RWPE2 (cell line): ENCODE data around the gene SERPINB2.

ENCODE experiments used
- ATAC-seq: fragments of 200-7000 bp; cut with Tn5 transposase; 3 replicates; pipeline ENCODE4 v1.9.1; 2021; ENCODE audit warnings: low read depth
- DNase-seq: peaks from one replicate; pipeline ENCODE4 v3.0.0-alpha.2; 2020; ENCODE audit warnings: low spot score
- H3K27ac ChIP-seq: fragments of 450-650 bp; 2 replicates; pipeline ENCODE4 v1.5.1; 2017; ENCODE audit warnings: mild to moderate bottlenecking; ENCODE audit not compliant: poor library complexity, severe bottlenecking
- H3K27me3 ChIP-seq: fragments of 250-450 bp; sonication (Bioruptor Pico); 2 replicates; pipeline ENCODE4 v1.5.1; 2021; ENCODE audit warnings: mild to moderate bottlenecking, moderate library complexity; ENCODE audit not compliant: insufficient read depth, poor library complexity, severe bottlenecking
- H3K36me3 ChIP-seq: fragments of 250-450 bp; sonication (Bioruptor Pico); 2 replicates; pipeline ENCODE4 v1.5.1; 2020; ENCODE audit warnings: low read depth, mild to moderate bottlenecking, moderate library complexity
- H3K4me1 ChIP-seq: fragments of 250-450 bp; sonication (Bioruptor Pico); 2 replicates; pipeline ENCODE4 v1.5.1; 2021; ENCODE audit warnings: mild to moderate bottlenecking, moderate library complexity; ENCODE audit not compliant: insufficient read depth, poor library complexity, severe bottlenecking
- H3K4me3 ChIP-seq: fragments of 250-450 bp; sonication (Bioruptor Pico); 2 replicates; pipeline ENCODE4 v1.5.1; 2021; ENCODE audit warnings: mild to moderate bottlenecking, moderate library complexity; ENCODE audit not compliant: severe bottlenecking
- H3K9me3 ChIP-seq: fragments of 250-450 bp; sonication (Bioruptor Pico); 2 replicates; pipeline ENCODE4 v1.5.1; 2021; ENCODE audit warnings: mild to moderate bottlenecking, moderate library complexity; ENCODE audit not compliant: severe bottlenecking
- CTCF ChIP-seq: fragments of 450-650 bp; IDR thresholded peaks from one replicate; pipeline ENCODE4 v1.5.1; 2017; ENCODE audit warnings: mild to moderate bottlenecking, moderate library complexity; ENCODE audit not compliant: poor library complexity, severe bottlenecking

SERPINB2 gene

GRCh38 chr18:63897072-63897471 is 9.6 kb downstream of the SERPINB2 start:
- H3K9me3 ChIP-seq, result no peaks in the 10 kb centered on the region
- no peak overlapping the region for H3K4me3 ChIP-seq
- H3K27ac ChIP-seq, result no peak overlapping the region
- ATAC-seq (no peak), DNase-seq (no peak)
- H3K4me1 ChIP-seq, result no peaks in the 10 kb centered on the region
- no peaks in the 10 kb centered on the region for H3K36me3 ChIP-seq
- H3K27me3 ChIP-seq, result no peaks in the 10 kb centered on the region
- no peak for TF ChIP-seq CTCF

- Histone ChIP-seq H3K9me3 (no peaks in the 10 kb centered on the region), H3K27me3 (no peaks in the 10 kb centered on the region), H3K4me1 (no peaks in the 10 kb centered on the region), H3K36me3 (no peaks in the 10 kb centered on the region), H3K27ac (no peak overlapping the region), H3K4me3 (no peak overlapping the region)
- DNase-seq (no peak), ATAC-seq (no peak)
- TF ChIP-seq CTCF, result no peak
Measured at GRCh38 chr18:63899206-63899605, 11.7 kb downstream of the SERPINB2 start.

GRCh38 chr18:63903851-63904570 is 16.5 kb downstream of the SERPINB2 start:
- DNase-seq (no peak), ATAC-seq (no peak)
- Histone ChIP-seq H3K36me3 (no peaks in the 10 kb centered on the region), H3K9me3 (no peaks in the 10 kb centered on the region), H3K27me3 (no peaks in the 10 kb centered on the region), H3K4me1 (no peaks in the 10 kb centered on the region), H3K27ac (no peak overlapping the region), H3K4me3 (no peak overlapping the region)
- no peak for TF ChIP-seq CTCF

- no peak overlapping the region for H3K27ac ChIP-seq
- peaks cover 5% of the 10 kb centered on the region for H3K4me1 ChIP-seq
- DNase-seq, result no peak
- TF ChIP-seq CTCF, result no peak
- no peaks in the 10 kb centered on the region for H3K27me3 ChIP-seq
- no peaks in the 10 kb centered on the region for H3K36me3 ChIP-seq
- no peak for ATAC-seq
- H3K9me3 ChIP-seq, result no peaks in the 10 kb centered on the region
- H3K4me3 ChIP-seq, result no peak overlapping the region
Measured at GRCh38 chr18:63904694-63905093, 17.2 kb downstream of the SERPINB2 start.

- Histone ChIP-seq H3K4me3 (no peak overlapping the region), H3K27ac (no peak overlapping the region), H3K9me3 (no peaks in the 10 kb centered on the region), H3K27me3 (no peaks in the 10 kb centered on the region), H3K4me1 (peaks cover 12% of the 10 kb centered on the region), H3K36me3 (no peaks in the 10 kb centered on the region)
- DNase-seq, result no peak
- ATAC-seq, result no peak
- no peak for TF ChIP-seq CTCF
Measured at GRCh38 chr18:63905361-63905760, 17.9 kb downstream of the SERPINB2 start.
